Tibial artery (tissue), 4 donors: ENCODE results near the gene TSSK3.
A peak's percentile ranks its signal among the peaks of the same experiment; 100 is the strongest.

Experiments
- DNase-seq, 2 donors: peaks; one replicate each; pipeline ENCODE4 v3.0.0-alpha.2; 2019
- H3K27ac ChIP-seq, 2 donors: fragments of 200-600 bp; sonication (generic) in 1 of 2; 1 replicate in 1 of 2; 2 replicates in 1 of 2; pipeline ENCODE4 v1.5.1; 2018 to 2019; ENCODE audit warnings: mild to moderate bottlenecking in 1 of 2
- H3K27me3 ChIP-seq, 2 donors: fragments of 200-600 bp; sonication (generic) in 1 of 2; one replicate each; pipeline versions ENCODE4 v1.5.1 to v1.6.0; 2016 to 2019
- H3K36me3 ChIP-seq, 3 donors: fragments of 200-600 bp; sonication (generic) in 2 of 3; one replicate each; pipeline ENCODE4 v1.5.1; 2016 to 2019; ENCODE audit warnings: mild to moderate bottlenecking in 2 of 3
- H3K4me1 ChIP-seq, 4 donors: fragments of 200-600 bp; sonication (generic) in 2 of 4; 1 replicate in 3 of 4; 2 replicates in 1 of 4; pipeline ENCODE4 v1.5.1; 2016 to 2019
- H3K4me3 ChIP-seq, 2 donors: fragments of 200-600 bp; sonication (generic) in 1 of 2; 1 replicate in 1 of 2; 2 replicates in 1 of 2; pipeline ENCODE4 v1.5.1; 2018 to 2019; ENCODE audit warnings: mild to moderate bottlenecking in 2 of 2
- H3K9me3 ChIP-seq, 3 donors: fragments of 200-600 bp; sonication (generic) in 1 of 3; one replicate each; pipeline ENCODE4 v1.5.1; 2016 to 2019
- intact Hi-C: fragments of 100-400 bp; cut with DNase I; formaldehyde crosslinking; loops from one replicate; pipeline ENCODE4 v1.15.0; 2023; ENCODE audit warnings: low total_unique reads
- TF ChIP-seq, protein P1 (sequence below), 2 experiments: fragments of 200-600 bp in 1 of 2; fragments of 450-650 bp in 1 of 2; IDR thresholded peaks; one replicate each; pipeline ENCODE4 v1.5.1; 2017 to 2019; ENCODE audit warnings: antibody characterized with exemption in 2 of 2, mild to moderate bottlenecking in 1 of 2, moderate library complexity in 1 of 2

Gene TSSK3

DNA sequence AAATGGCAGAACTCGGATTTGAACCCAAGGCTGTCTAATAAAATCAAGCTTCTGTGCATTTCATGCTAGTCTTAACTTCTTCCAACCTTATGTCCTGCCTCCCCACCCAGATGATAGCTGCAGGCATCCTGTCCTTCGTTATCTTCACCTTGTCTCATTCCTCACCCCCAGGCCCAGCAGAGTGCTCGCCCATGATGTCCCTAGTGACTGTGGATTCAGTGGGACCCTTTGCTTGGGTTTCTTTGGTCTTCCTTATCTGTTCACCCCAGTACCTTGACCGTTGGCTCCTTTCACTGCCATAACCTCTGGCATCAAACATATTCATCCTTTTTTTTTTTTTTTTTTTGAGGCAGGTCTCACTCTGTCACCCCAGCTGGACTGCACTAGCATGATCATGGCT lies 37.5 kb downstream of the TSSK3 start:
- DNase-seq: no peak
- no peaks in the 10 kb centered on the region for H3K9me3 ChIP-seq
- H3K27ac ChIP-seq: no peak overlapping the region
- TF ChIP-seq, protein P1, sequence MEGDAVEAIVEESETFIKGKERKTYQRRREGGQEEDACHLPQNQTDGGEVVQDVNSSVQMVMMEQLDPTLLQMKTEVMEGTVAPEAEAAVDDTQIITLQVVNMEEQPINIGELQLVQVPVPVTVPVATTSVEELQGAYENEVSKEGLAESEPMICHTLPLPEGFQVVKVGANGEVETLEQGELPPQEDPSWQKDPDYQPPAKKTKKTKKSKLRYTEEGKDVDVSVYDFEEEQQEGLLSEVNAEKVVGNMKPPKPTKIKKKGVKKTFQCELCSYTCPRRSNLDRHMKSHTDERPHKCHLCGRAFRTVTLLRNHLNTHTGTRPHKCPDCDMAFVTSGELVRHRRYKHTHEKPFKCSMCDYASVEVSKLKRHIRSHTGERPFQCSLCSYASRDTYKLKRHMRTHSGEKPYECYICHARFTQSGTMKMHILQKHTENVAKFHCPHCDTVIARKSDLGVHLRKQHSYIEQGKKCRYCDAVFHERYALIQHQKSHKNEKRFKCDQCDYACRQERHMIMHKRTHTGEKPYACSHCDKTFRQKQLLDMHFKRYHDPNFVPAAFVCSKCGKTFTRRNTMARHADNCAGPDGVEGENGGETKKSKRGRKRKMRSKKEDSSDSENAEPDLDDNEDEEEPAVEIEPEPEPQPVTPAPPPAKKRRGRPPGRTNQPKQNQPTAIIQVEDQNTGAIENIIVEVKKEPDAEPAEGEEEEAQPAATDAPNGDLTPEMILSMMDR (IDR thresholded peaks at IDR 0.05): no peak
- H3K36me3 ChIP-seq: no peaks in the 10 kb centered on the region
- intact Hi-C loops: loop anchor here (2.0 kb wide), 1 partner anchor 15 kb away; no protein-coding TSS in a partner anchor
- H3K27me3 ChIP-seq: no peaks in the 10 kb centered on the region
- H3K4me1 ChIP-seq: peaks cover 0 to 14% (median 3%) of the 10 kb centered on the region in 4 donors
- H3K4me3 ChIP-seq: no peak overlapping the region

DNA sequence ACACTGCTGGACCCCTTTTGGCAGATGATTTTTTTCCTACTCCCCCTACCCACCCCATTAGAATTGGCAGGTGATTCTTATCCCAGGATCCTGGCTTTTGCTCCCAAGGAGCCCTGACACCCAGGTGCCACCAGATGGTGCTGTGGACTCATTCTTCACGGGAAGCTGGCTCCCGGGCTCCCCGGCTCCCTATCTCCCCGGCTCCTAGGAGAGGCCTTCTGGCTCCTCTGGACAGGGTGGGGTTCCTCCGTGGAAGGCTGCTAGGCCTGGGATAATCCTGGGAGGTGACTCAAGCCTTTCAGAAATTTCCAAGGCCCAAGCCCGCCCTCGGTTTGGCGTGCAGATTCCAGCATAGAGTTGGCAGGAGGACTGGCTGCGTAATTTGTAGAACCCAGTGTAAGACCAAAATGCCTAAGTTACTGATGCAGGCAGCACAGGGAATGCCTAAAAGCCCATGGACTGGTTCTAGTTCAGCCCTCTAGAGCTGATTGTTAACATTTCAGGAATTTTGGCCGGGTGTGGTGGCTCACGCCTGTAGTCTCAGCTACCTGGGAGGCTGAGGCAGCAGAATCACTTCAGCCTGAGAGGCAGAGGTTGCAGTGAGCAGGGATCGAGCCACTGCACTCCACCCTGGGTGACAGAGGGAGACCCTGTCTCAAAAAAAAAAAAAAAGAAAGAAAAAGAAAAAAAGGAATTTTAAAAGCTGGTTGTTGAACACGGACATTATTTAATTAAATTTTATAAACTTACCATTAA lies 38.7 kb downstream of the TSSK3 start:
- H3K36me3 ChIP-seq: no peaks in the 10 kb centered on the region
- H3K4me3 ChIP-seq: no peak overlapping the region
- no peaks in the 10 kb centered on the region for H3K27me3 ChIP-seq
- TF ChIP-seq, protein P1 (IDR thresholded peaks at IDR 0.05): peak; percentile 86 to 90
- DNase-seq: peak; percentile 92
- peak overlapping the region; percentile 50 to 65 for H3K27ac ChIP-seq
- intact Hi-C loops: loop anchor here (2.0 kb wide), 1 partner anchor 14 kb away; no protein-coding TSS in a partner anchor
- no peaks in the 10 kb centered on the region for H3K9me3 ChIP-seq
- H3K4me1 ChIP-seq: peaks cover 0 to 5% (median 0%) of the 10 kb centered on the region in 4 donors

DNA sequence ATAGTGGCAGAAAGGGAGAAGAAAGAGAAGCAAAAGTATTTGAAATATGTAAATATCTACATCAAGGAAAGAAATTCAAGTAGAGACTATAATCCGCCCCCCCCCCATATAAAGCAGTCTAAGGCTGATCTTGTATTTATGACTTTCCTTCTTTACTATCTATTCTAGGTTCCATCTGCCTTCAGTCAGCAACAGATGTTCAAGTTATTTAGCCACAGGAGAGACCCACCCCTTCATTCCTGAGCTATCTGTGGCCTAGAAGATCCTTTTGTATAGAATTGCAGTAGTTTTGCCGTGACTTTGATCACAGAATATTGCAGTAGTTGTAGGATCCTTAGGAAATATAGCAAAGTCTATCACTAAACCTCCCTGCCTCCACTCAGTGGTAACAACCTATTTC lies 42.6 kb downstream of the TSSK3 start:
- no peak overlapping the region for H3K27ac ChIP-seq
- TF ChIP-seq, protein P1 (IDR thresholded peaks at IDR 0.05): no peak
- no peaks in the 10 kb centered on the region for H3K27me3 ChIP-seq
- H3K4me3 ChIP-seq: no peak overlapping the region
- intact Hi-C loops: no loop called here
- H3K9me3 ChIP-seq: no peaks in the 10 kb centered on the region
- no peaks in the 10 kb centered on the region for H3K36me3 ChIP-seq
- H3K4me1 ChIP-seq: peaks cover 0 to 5% (median 0%) of the 10 kb centered on the region in 4 donors
- no peak for DNase-seq

DNA sequence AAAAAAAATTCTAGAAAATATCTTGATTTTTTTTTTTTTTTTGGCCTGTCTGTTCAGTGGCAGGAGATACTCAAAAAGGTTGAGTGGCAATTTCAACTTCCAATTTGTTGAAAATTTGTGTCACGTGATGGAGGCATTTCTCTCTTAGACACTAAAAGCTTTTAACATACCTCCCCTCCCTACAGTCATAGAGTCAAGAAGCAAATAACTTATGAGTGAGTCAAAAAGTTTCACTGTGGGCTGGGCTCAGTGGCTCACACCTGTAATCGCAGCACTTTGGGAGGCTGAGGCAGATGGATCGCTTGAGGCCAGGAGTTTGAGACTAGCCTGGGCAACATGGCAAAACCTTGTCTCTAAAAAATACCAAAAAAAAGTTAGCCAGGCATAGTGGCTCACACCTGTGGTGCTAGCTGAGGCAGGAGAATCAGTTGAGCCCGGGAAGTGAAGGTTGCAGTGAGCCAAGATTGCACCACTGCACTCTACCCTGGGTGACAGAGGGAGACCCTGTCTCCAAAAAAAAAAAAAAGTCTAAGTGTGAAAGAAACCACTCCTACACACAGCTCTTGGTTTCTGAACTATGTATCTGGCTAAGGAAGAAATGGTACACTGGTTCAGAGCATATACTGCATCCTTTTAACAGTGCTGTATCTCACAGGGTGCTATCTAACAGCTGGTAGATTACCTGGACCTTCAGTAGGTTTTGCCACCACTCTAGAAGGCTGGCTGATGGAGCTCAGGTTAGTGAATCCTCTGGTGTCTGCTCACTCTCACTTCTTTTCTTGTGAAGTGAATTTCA lies 43.5 kb downstream of the TSSK3 start:
- H3K36me3 ChIP-seq: no peaks in the 10 kb centered on the region
- no peak overlapping the region for H3K27ac ChIP-seq
- no peak for DNase-seq
- no peaks in the 10 kb centered on the region for H3K27me3 ChIP-seq
- H3K9me3 ChIP-seq: no peaks in the 10 kb centered on the region
- TF ChIP-seq, protein P1 (IDR thresholded peaks at IDR 0.05): no peak
- intact Hi-C loops: no loop called here
- no peak overlapping the region for H3K4me3 ChIP-seq
- H3K4me1 ChIP-seq: peaks cover 0 to 3% (median 0%) of the 10 kb centered on the region in 4 donors

DNA sequence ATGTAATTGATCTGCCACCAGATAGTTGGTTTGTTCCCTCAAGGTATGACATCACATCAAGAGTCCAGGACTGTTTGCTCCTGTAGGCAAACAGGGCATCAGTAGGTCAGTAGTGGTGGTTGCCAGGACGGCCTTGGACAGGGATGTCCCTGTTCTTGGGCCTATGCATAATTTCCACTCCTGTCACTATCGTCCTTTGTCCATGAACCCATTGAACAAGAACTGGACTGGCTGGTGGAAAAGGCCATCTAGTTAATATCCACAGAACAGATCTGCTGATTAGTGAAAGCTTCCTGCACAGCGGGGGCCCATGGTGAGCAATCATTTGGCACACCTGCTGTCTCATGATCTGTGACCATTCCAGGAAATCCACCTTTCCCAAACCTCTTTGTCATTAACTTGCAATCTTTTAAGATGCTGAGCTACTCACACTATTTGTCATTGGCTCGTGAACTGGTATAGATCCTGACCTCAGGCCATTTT lies 44.3 kb downstream of the TSSK3 start:
- Histone ChIP-seq H3K9me3 (no peaks in the 10 kb centered on the region), H3K27ac (no peak overlapping the region), H3K27me3 (no peaks in the 10 kb centered on the region), H3K4me1 (no peaks in the 10 kb centered on the region), H3K4me3 (no peak overlapping the region), H3K36me3 (no peaks in the 10 kb centered on the region)
- TF ChIP-seq, protein P1 (IDR thresholded peaks at IDR 0.05): no peak
- no peak for DNase-seq
- intact Hi-C loops: no loop called here
